ENCODE results near the gene ITGB1BP1.

ITGB1BP1 gene

DNA sequence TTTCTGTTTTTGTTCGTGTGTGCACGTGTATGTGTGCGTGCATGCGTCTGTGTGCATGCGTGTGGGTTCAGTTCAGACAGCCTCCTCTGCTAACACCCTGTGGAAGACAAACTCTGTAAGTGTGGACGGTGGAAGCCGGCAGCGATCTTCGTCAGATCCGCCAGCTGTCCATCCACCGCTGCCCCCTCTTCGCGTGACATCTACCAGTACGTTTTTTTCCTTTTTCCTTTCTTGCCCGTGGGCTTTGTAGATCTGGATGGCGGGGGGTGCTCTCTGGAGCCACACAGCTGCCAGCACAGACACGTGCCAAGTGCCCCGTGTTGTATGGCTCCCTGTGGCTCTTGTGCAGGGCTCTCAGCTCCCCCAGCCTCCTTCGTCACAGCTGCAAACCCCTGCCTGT, 32.3 kb downstream of the ITGB1BP1 start:
- TF ChIP-seq Cebpa-rat (IDR thresholded peaks at IDR 0.05), result no peak
- H3K27me3 ChIP-seq, result no peaks in the 10 kb centered on the region

DNA sequence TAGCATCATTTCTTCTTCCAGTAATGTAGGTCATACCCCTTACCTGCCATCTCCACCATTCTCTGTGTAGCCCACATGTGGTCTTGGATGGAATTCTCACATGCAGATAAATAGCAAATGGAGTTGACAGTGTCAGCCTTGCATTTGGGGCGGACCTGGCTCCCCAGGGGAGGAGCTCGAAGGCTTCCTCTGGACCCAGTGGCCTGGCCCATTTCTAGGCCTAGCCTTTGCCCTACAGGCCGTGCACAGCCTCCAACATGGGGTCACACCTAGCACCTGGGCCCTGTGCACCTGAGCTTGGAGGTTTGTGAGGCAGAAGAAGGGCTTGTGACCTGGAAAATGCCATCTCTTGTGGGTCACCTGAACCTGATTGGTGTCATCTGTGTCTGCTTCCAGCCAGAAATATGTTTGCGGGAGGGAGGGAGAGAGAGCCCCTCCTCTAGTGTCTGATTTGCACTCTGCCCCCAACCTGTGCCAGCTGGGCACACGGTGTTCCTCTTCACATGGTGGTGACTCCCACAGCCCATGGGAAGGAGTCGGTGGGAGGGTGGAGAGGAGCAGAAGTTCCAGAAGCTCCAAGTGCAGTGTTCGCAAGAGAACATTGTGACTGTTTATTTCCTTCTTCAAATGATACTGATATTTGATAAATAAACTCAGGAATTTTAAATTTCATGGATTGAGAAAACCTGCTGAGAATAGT, 33.0 kb downstream of the ITGB1BP1 start:
- H3K9me3 ChIP-seq (replicated peaks in 1 of 11), result no peaks in the 10 kb centered on the region
- no peak overlapping the region for H3K9ac ChIP-seq
- TF ChIP-seq Cebpa-rat (IDR thresholded peaks at IDR 0.05), result no peak
- peaks cover 59 to 100% (median 86%) of the 10 kb centered on the region in 11 experiments for H3K36me3 ChIP-seq
- H4K20me1 ChIP-seq, result peaks cover 0 to 13% (median 0%) of the 10 kb centered on the region in 11 experiments; a peak in 3 of 22 replicates
- H3K27me3 ChIP-seq, result no peaks in the 10 kb centered on the region
- no peak overlapping the region for H3K4me3 ChIP-seq
- peaks cover 0 to 45% (median 40%) of the 10 kb centered on the region in 10 experiments; a peak in 18 of 20 replicates for H3K4me1 ChIP-seq
- H3K4me2 ChIP-seq, result peak overlapping the region in 6 of 11 experiments; percentile 26 to 86 (median 75); a peak in 6 of 22 replicates
- peak overlapping the region in 2 of 11 experiments; percentile 46 to 83; a peak in 3 of 22 replicates for H3K27ac ChIP-seq

More for the DNA sequence above, 32.3 kb downstream of the ITGB1BP1 start:
- H3K36me3 ChIP-seq, result peaks cover 58 to 100% (median 83%) of the 10 kb centered on the region in 11 experiments
- peak overlapping the region in 8 of 11 experiments; percentile 5 to 86 (median 75); a peak in 13 of 22 replicates for H3K4me2 ChIP-seq
- H3K9me3 ChIP-seq (replicated peaks in 1 of 11), result no peaks in the 10 kb centered on the region
- H3K27ac ChIP-seq, result peak overlapping the region in 3 of 11 experiments; percentile 30 to 83 (median 46); a peak in 3 of 22 replicates
- H3K4me1 ChIP-seq, result peaks cover 0 to 45% (median 40%) of the 10 kb centered on the region in 10 experiments; a peak in 18 of 20 replicates
- peak overlapping the region in 1 of 11 experiments; percentile 5; a peak in 2 of 22 replicates for H3K9ac ChIP-seq
- H4K20me1 ChIP-seq, result peaks cover 0 to 13% (median 0%) of the 10 kb centered on the region in 11 experiments; a peak in 3 of 22 replicates
- no peak overlapping the region for H3K4me3 ChIP-seq

DNA sequence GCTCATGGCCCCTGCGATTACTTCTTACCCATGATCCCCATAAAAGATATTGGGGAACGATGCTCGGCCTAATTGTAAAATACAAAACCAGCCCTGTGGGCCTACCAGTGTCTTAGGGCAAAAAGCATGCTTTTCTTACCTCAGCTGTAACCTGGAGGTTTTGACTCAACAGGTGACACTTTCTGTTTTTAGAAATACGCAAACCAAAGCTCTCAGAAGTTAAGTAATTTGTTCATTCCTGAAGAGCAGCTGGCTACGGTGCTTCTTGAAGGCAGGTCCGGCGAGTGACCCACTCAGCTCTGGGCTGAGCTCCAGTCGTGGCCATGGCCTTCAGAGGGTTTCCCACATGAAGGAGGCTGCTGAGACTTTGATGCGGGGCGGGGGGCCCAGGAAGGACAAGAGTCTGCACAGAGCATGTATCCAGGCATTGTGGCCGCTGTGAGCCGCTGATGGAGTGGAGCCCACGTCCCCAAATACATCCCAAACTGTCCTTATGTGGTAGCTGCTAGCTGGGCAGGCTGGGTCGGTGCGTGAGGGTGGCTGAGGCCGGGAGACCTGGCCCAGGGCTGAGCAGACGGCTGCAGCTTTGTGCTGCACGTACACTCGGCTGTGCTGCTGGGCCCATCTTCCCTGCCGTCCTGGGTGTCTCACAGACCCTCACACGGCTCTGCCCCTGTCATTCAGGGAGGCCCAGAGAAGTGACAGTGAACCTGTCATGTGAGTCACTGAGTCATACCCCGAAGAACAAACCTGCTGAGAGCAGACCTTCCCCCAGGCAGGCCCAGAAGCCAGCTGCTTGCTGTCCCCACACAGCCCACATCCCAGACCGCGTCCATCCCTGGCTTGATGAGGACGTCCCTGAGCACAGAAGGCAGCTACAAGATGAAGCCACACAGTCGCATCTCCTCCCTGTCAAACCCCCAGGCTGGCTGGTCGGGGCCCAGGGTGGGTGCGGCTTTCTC, 34.1 kb downstream of the ITGB1BP1 start:
- Histone ChIP-seq H3K9me3 (replicated peaks in 1 of 11) (no peaks in the 10 kb centered on the region), H3K27me3 (no peaks in the 10 kb centered on the region), H3K9ac (no peak overlapping the region; a peak in 1 of 22 replicates), H3K4me3 (no peak overlapping the region), H3K4me1 (peaks cover 0 to 45% (median 40%) of the 10 kb centered on the region in 10 experiments; a peak in 18 of 20 replicates), H3K36me3 (peaks cover 61 to 100% (median 86%) of the 10 kb centered on the region in 11 experiments), H4K20me1 (peaks cover 0 to 13% (median 0%) of the 10 kb centered on the region in 11 experiments; a peak in 3 of 22 replicates), H3K27ac (peak overlapping the region in 1 of 11 experiments; percentile 29; a peak in 1 of 22 replicates), H3K4me2 (no peak overlapping the region; a peak in 1 of 22 replicates)
- TF ChIP-seq Cebpa-rat (IDR thresholded peaks at IDR 0.05), result no peak

DNA sequence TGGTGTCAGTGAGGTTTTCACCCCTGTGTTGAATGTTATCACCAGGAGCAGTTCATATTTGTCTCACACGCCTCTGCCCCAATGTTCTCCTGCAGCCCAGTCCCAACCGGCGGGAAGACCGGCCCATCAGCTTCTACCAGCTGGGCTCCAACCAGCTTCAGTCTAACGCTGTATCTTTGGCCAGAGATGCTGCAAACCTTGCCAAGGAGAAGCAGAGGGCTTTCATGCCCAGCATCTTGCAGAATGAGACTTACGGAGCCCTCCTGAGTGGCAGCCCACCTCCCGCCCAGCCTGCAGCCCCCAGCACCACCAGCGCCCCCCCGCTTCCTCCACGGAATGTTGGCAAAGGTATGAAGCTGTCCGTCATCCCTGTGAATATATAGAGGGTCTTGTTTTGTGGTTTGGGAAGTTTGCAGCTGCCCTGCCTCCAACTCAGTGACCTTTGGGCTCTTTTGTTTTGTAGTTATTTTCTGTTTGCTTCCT, 35.1 kb downstream of the ITGB1BP1 start:
- TF ChIP-seq Cebpa-rat (IDR thresholded peaks at IDR 0.05), result no peak
- Histone ChIP-seq H3K9ac (no peak overlapping the region), H3K36me3 (peaks cover 69 to 100% (median 85%) of the 10 kb centered on the region in 11 experiments), H3K4me2 (no peak overlapping the region), H3K9me3 (replicated peaks in 1 of 11) (no peaks in the 10 kb centered on the region), H3K27ac (no peak overlapping the region; a peak in 1 of 22 replicates), H4K20me1 (peaks cover 0 to 13% (median 0%) of the 10 kb centered on the region in 11 experiments; a peak in 3 of 22 replicates), H3K4me3 (no peak overlapping the region), H3K27me3 (no peaks in the 10 kb centered on the region), H3K4me1 (peaks cover 0 to 36% (median 33%) of the 10 kb centered on the region in 10 experiments; a peak in 18 of 20 replicates)

DNA sequence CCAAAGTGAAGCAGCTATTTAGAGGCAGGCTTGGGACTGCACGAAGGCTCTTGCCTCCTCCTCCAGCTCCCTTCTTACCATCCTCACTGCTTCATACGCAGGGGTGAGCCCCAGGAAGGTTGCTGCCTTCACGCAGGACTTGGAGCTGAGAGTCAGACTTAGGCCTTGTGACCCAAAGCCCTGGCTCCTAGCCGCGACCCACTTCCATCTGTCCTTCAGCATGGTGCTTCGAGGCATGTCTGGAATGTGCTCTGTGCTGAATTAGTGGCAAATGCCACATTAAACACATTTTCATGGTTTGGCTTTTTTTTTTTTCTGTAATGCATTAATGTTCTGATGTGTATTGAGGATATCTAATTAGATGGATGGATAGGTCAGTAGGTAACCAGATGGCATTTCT, 37.5 kb downstream of the ITGB1BP1 start:
- Histone ChIP-seq H3K27me3 (no peaks in the 10 kb centered on the region), H3K36me3 (peaks cover 93 to 100% (median 97%) of the 10 kb centered on the region in 11 experiments), H3K4me2 (no peak overlapping the region), H3K4me1 (peaks cover 0 to 13% (median 9%) of the 10 kb centered on the region in 10 experiments; a peak in 16 of 20 replicates), H3K4me3 (no peak overlapping the region), H3K9ac (no peak overlapping the region), H4K20me1 (peaks cover 0 to 9% (median 0%) of the 10 kb centered on the region in 11 experiments; a peak in 2 of 22 replicates), H3K27ac (no peak overlapping the region), H3K9me3 (replicated peaks in 1 of 11) (no peaks in the 10 kb centered on the region)
- no peak for TF ChIP-seq Cebpa-rat (IDR thresholded peaks at IDR 0.05)

DNA sequence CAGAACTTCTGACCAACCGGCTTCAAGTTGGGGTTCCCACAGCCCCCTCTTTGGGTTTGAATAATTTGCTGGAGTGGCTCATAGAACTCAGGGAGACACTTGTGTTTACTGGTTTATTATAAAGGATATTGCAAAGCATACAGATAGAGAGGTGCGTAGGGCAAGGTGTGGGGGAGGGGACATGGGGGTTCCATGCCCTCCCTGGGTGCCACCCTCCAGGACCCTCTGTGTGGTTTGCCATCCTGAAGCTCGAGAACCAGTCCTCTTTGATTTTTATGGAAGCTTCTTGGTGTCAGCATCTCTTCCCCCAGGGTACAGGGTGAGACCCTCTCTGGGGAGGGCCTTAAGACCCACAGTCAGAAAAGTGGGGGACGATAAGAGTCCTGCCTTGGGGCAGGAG, 38.8 kb downstream of the ITGB1BP1 start:
- no peak overlapping the region for H3K9ac ChIP-seq
- H3K36me3 ChIP-seq, result peaks cover 87 to 100% (median 95%) of the 10 kb centered on the region in 11 experiments
- no peak overlapping the region for H3K27ac ChIP-seq
- no peaks in the 10 kb centered on the region for H3K9me3 ChIP-seq (replicated peaks in 1 of 11)
- no peak for TF ChIP-seq Cebpa-rat (IDR thresholded peaks at IDR 0.05)
- H3K4me3 ChIP-seq, result no peak overlapping the region
- H4K20me1 ChIP-seq, result peaks cover 0 to 7% (median 0%) of the 10 kb centered on the region in 11 experiments; a peak in 2 of 22 replicates
- no peaks in the 10 kb centered on the region for H3K27me3 ChIP-seq
- H3K4me2 ChIP-seq, result no peak overlapping the region
- peaks cover 0 to 6% (median 0%) of the 10 kb centered on the region in 10 experiments; a peak in 5 of 20 replicates for H3K4me1 ChIP-seq

DNA sequence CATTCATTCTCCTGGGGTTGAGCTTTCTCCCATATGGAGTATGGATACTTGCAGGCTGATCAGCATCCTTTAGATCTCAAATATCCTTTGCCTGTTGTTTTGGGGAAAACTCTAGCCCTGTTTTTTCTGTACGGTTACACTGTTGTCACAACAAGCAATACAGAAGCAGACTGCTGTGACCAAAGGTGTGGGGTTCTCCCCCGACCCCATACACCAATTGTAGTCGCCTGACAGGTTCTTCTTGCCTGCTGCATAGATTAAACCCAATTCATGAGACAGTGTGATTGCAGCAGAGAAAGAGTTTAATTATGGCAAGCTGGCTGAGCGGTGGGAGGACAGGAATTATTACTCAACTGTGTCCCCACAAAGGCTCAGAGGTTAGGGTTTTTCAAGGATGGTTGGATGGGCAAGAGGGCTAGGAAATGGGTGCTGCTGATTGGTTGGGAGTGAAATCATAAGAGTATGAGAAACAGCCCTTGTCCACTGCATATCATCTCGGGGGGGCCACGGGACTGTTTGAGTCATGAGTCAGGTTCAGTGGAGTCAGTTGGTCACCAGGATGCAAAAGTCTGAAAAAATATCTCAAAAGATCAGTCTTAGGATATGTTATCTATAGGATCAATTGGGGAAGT, 40.6 kb downstream of the ITGB1BP1 start:
- H3K9me3 ChIP-seq (replicated peaks in 1 of 11), result no peaks in the 10 kb centered on the region
- TF ChIP-seq Cebpa-rat (IDR thresholded peaks at IDR 0.05), result no peak
- no peak overlapping the region for H3K4me3 ChIP-seq
- H3K27ac ChIP-seq, result no peak overlapping the region
- H4K20me1 ChIP-seq, result peaks cover 0 to 8% (median 0%) of the 10 kb centered on the region in 11 experiments; a peak in 2 of 22 replicates
- H3K4me1 ChIP-seq, result peaks cover 0 to 14% (median 3%) of the 10 kb centered on the region in 10 experiments; a peak in 10 of 20 replicates
- H3K9ac ChIP-seq, result no peak overlapping the region
- H3K27me3 ChIP-seq, result no peaks in the 10 kb centered on the region
- H3K4me2 ChIP-seq, result no peak overlapping the region
- H3K36me3 ChIP-seq, result peaks cover 87 to 100% (median 94%) of the 10 kb centered on the region in 11 experiments

Data from BLaER1 treated with 17β-estradiol and CSF1 and Interleukin-3, amounts not matched to agents 10 nM and 100 nM (cell line).